WTC11 (cell line): Measurements from ENCODE around the gene NEK4. TPM values are rescaled to one million over a fixed set of nuclear protein-coding genes. Genes with fewer than 3 reads are reported as not detected.
A peak's percentile ranks its signal among the peaks of the same experiment; 100 is the strongest.

Source experiments
- AR ChIP-seq: fragments of 250-450 bp; sonication (Bioruptor Pico); IDR thresholded peaks from 2 replicates; pipeline ENCODE4 v1.9.0; 2021; ENCODE audit warnings: mild to moderate bottlenecking
- E2F1 ChIP-seq: sonication (generic); formaldehyde crosslinking; IDR thresholded peaks from 2 replicates; pipeline ENCODE4 v1.8.0; 2022; ENCODE audit warnings: mild to moderate bottlenecking, missing genetic modification reagents
- E2F4 ChIP-seq: sonication (generic); formaldehyde crosslinking; IDR thresholded peaks from 2 replicates; pipeline ENCODE4 v1.8.1; 2022; ENCODE audit warnings: low read depth, mild to moderate bottlenecking, moderate library complexity, missing genetic modification reagents, borderline replicate concordance
- ESRRA ChIP-seq: sonication (generic); formaldehyde crosslinking; IDR thresholded peaks from 2 replicates; pipeline ENCODE4 v1.8.1; 2022; ENCODE audit warnings: mild to moderate bottlenecking, missing genetic modification reagents, borderline replicate concordance
- FOXP1 ChIP-seq: sonication (generic); formaldehyde crosslinking; IDR thresholded peaks from 2 replicates; pipeline ENCODE4 v1.8.0; 2022; ENCODE audit warnings: missing genetic modification reagents, mild to moderate bottlenecking, moderate library complexity, borderline replicate concordance
- GRHL2 ChIP-seq: fragments of 250-450 bp; sonication (Bioruptor Pico); IDR thresholded peaks from 2 replicates; pipeline ENCODE4 v1.8.0; 2022; ENCODE audit warnings: mild to moderate bottlenecking, moderate library complexity; ENCODE audit not compliant: insufficient replicate concordance, severe bottlenecking
- GTF2I ChIP-seq: fragments of 250-450 bp; sonication (Bioruptor Pico); conservative IDR thresholded peaks from 2 replicates; pipeline ENCODE4 v1.4.0; 2021; ENCODE audit warnings: mild to moderate bottlenecking
- HMGXB4 ChIP-seq: sonication (generic); formaldehyde crosslinking; IDR thresholded peaks from 2 replicates; pipeline ENCODE4 v1.8.1; 2023; ENCODE audit warnings: mild to moderate bottlenecking, moderate library complexity, missing genetic modification reagents
- IRF2 ChIP-seq: sonication (generic); formaldehyde crosslinking; IDR thresholded peaks from 2 replicates; pipeline ENCODE4 v1.8.0; 2022; ENCODE audit warnings: low read depth, missing genetic modification reagents, borderline replicate concordance
- KAT7 ChIP-seq: sonication (generic); formaldehyde crosslinking; IDR thresholded peaks from 2 replicates; pipeline ENCODE4 v1.8.1; 2023; ENCODE audit warnings: missing genetic modification reagents, mild to moderate bottlenecking, borderline replicate concordance
- MXD4 ChIP-seq: fragments of 250-450 bp; sonication (Bioruptor Pico); IDR thresholded peaks from 2 replicates; pipeline ENCODE4 v1.8.0; 2021; ENCODE audit warnings: mild to moderate bottlenecking, moderate library complexity, borderline replicate concordance
- RELA ChIP-seq: sonication (generic); formaldehyde crosslinking; IDR thresholded peaks from 2 replicates; pipeline ENCODE4 v1.8.1; 2022; ENCODE audit warnings: missing genetic modification reagents, mild to moderate bottlenecking, borderline replicate concordance
- SMAD3 ChIP-seq: sonication (generic); formaldehyde crosslinking; IDR thresholded peaks from 2 replicates; pipeline ENCODE4 v1.8.0; 2022; ENCODE audit warnings: missing genetic modification reagents, mild to moderate bottlenecking, borderline replicate concordance
- SMAD4 ChIP-seq: sonication (generic); formaldehyde crosslinking; IDR thresholded peaks from 2 replicates; pipeline ENCODE4 v1.8.0; 2022; ENCODE audit warnings: mild to moderate bottlenecking, missing genetic modification reagents
- TP53 ChIP-seq: sonication (generic); formaldehyde crosslinking; IDR thresholded peaks from 2 replicates; pipeline ENCODE4 v1.8.1; 2023; ENCODE audit warnings: mild to moderate bottlenecking, missing genetic modification reagents
- ZNF138 ChIP-seq: sonication (generic); formaldehyde crosslinking; conservative IDR thresholded peaks from 2 replicates; pipeline ENCODE4 v1.8.1; 2022; ENCODE audit warnings: mild to moderate bottlenecking, moderate library complexity, missing genetic modification reagents
- ZNF396 ChIP-seq: fragments of 250-450 bp; sonication (Bioruptor Pico); IDR thresholded peaks from 2 replicates; pipeline ENCODE4 v1.8.0; 2021; ENCODE audit warnings: mild to moderate bottlenecking, moderate library complexity, borderline replicate concordance
- total RNA-seq: library from RNA; stranded (reverse); gene quantifications from 3 replicates; pipeline ENCODE4 v1.2.3, GENCODE V29; 2021
- TF ChIP-seq, protein P1 (sequence below): sonication (generic); formaldehyde crosslinking; IDR thresholded peaks from 2 replicates; pipeline ENCODE4 v1.8.0; 2022; ENCODE audit warnings: mild to moderate bottlenecking, missing genetic modification reagents
- TF ChIP-seq, protein P2 (sequence below): sonication (generic); formaldehyde crosslinking; IDR thresholded peaks from 2 replicates; pipeline ENCODE4 v1.8.1; 2022; ENCODE audit warnings: missing genetic modification reagents, borderline replicate concordance
- TF ChIP-seq, protein P3 (sequence below): sonication (generic); formaldehyde crosslinking; IDR thresholded peaks from 2 replicates; pipeline ENCODE4 v1.8.1; 2022; ENCODE audit warnings: mild to moderate bottlenecking, missing genetic modification reagents, moderate library complexity, borderline replicate concordance
- TF ChIP-seq, protein P4 (sequence below): sonication (generic); formaldehyde crosslinking; IDR thresholded peaks from 2 replicates; pipeline ENCODE4 v1.8.1; 2022; ENCODE audit warnings: low read depth, missing genetic modification reagents, borderline replicate concordance
- TF ChIP-seq, protein P5 (sequence below): sonication (generic); formaldehyde crosslinking; IDR thresholded peaks from 2 replicates; pipeline ENCODE4 v1.8.1; 2023; ENCODE audit warnings: mild to moderate bottlenecking, missing genetic modification reagents, borderline replicate concordance

NEK4 gene
- total RNA-seq, 1 experiment from 2014 or later: 31.4 TPM

GRCh38 chr3:52705438-52705687 lies 65.4 kb downstream of the NEK4 start (continued):
- TF ChIP-seq ZNF138 (CRISPR knock-in tag) (no peak), GTF2I (CRISPR knock-in tag) (no peak), SMAD4 (CRISPR knock-in tag) (no peak), ZNF396 (CRISPR knock-in tag) (no peak), RELA (CRISPR knock-in tag) (0 out of 2 replicates have a peak, but pooled peaks have one; percentile 26), AR (CRISPR knock-in tag) (no peak), MXD4 (no peak), TP53 (no peak), SMAD3 (CRISPR knock-in tag) (0 out of 2 replicates have a peak, but pooled peaks have one; percentile 78), ESRRA (CRISPR knock-in tag) (no peak), FOXP1 (CRISPR knock-in tag) (no peak), GRHL2 (CRISPR knock-in tag) (no peak), E2F1 (CRISPR knock-in tag) (no peak), IRF2 (no peak), KAT7 (CRISPR knock-in tag) (peak; percentile 22; the same call in 1 of the 2 replicates), E2F4 (CRISPR knock-in tag) (0 out of 2 replicates have a peak, but pooled peaks have one; percentile 87), HMGXB4 (no peak)
- TF ChIP-seq, protein P1, sequence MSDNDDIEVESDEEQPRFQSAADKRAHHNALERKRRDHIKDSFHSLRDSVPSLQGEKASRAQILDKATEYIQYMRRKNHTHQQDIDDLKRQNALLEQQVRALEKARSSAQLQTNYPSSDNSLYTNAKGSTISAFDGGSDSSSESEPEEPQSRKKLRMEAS (CRISPR knock-in tag): no peak
- TF ChIP-seq, protein P2, sequence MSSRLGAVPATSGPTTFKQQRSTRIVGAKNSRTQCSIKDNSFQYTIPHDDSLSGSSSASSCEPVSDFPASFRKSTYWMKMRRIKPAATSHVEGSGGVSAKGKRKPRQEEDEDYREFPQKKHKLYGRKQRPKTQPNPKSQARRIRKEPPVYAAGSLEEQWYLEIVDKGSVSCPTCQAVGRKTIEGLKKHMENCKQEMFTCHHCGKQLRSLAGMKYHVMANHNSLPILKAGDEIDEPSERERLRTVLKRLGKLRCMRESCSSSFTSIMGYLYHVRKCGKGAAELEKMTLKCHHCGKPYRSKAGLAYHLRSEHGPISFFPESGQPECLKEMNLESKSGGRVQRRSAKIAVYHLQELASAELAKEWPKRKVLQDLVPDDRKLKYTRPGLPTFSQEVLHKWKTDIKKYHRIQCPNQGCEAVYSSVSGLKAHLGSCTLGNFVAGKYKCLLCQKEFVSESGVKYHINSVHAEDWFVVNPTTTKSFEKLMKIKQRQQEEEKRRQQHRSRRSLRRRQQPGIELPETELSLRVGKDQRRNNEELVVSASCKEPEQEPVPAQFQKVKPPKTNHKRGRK (CRISPR knock-in tag): no peak
- TF ChIP-seq, protein P3, sequence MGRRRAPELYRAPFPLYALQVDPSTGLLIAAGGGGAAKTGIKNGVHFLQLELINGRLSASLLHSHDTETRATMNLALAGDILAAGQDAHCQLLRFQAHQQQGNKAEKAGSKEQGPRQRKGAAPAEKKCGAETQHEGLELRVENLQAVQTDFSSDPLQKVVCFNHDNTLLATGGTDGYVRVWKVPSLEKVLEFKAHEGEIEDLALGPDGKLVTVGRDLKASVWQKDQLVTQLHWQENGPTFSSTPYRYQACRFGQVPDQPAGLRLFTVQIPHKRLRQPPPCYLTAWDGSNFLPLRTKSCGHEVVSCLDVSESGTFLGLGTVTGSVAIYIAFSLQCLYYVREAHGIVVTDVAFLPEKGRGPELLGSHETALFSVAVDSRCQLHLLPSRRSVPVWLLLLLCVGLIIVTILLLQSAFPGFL (CRISPR knock-in tag): no peak
- TF ChIP-seq, protein P4, sequence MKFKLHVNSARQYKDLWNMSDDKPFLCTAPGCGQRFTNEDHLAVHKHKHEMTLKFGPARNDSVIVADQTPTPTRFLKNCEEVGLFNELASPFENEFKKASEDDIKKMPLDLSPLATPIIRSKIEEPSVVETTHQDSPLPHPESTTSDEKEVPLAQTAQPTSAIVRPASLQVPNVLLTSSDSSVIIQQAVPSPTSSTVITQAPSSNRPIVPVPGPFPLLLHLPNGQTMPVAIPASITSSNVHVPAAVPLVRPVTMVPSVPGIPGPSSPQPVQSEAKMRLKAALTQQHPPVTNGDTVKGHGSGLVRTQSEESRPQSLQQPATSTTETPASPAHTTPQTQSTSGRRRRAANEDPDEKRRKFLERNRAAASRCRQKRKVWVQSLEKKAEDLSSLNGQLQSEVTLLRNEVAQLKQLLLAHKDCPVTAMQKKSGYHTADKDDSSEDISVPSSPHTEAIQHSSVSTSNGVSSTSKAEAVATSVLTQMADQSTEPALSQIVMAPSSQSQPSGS (CRISPR knock-in tag): no peak
- TF ChIP-seq, protein P5, sequence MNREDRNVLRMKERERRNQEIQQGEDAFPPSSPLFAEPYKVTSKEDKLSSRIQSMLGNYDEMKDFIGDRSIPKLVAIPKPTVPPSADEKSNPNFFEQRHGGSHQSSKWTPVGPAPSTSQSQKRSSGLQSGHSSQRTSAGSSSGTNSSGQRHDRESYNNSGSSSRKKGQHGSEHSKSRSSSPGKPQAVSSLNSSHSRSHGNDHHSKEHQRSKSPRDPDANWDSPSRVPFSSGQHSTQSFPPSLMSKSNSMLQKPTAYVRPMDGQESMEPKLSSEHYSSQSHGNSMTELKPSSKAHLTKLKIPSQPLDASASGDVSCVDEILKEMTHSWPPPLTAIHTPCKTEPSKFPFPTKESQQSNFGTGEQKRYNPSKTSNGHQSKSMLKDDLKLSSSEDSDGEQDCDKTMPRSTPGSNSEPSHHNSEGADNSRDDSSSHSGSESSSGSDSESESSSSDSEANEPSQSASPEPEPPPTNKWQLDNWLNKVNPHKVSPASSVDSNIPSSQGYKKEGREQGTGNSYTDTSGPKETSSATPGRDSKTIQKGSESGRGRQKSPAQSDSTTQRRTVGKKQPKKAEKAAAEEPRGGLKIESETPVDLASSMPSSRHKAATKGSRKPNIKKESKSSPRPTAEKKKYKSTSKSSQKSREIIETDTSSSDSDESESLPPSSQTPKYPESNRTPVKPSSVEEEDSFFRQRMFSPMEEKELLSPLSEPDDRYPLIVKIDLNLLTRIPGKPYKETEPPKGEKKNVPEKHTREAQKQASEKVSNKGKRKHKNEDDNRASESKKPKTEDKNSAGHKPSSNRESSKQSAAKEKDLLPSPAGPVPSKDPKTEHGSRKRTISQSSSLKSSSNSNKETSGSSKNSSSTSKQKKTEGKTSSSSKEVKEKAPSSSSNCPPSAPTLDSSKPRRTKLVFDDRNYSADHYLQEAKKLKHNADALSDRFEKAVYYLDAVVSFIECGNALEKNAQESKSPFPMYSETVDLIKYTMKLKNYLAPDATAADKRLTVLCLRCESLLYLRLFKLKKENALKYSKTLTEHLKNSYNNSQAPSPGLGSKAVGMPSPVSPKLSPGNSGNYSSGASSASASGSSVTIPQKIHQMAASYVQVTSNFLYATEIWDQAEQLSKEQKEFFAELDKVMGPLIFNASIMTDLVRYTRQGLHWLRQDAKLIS: no peak
